ENCODE measurements around the gene SYNE4. TPM values are rescaled to one million over a fixed set of nuclear protein-coding genes. Genes with fewer than 3 reads are reported as not detected.

The SYNE4 gene
- total RNA-seq, 1 donor from 2014 or later, result 32.8 TPM

GRCh38 chr19:35978271-35978670 lies 30.3 kb downstream of the SYNE4 start:
- peaks cover 52% of the 10 kb centered on the region for H3K27me3 Mint-ChIP-seq

DNA sequence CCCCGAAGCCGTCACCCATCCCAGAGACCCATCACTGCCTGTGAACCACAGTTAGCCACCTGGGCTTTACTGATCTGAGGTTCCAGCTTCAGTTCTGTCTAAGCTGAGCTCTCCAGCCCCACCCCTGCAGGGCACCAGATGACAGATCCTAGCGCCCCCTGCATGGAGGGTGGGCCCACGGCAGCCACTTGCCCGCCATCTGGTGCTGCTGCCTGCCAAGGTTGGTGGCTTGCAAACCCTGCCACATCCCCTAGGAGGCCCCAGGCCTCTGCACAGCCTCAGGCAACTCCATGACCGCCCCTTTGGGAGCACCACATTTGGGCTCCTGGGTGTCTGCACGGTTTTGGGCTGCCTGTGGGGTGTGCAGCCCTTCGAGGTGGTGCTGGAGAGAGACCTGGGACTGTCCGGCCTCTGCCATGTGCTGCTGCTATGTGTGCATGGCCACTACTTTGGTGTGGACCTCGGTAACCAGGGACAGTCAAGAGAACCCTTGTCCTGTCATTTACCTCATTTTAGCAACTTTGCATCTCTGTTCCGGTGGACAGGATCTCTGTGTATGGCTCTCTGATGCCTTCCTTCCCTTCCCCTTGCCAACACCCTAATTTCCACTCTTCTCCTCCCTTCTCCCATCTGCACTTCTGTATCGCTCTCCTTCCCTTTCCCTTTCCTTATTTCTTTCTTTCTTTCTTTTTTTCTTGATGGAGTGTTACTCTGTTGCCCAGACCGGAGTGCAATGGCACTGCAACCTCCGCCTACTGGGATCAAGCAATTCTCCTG lies 31.0 kb downstream of the SYNE4 start:
- Mint-ChIP-seq H3K27me3 (peaks cover 45% of the 10 kb centered on the region), H3K4me1 (ENCODE audit: low read depth) (no peaks in the 10 kb centered on the region), H3K9me3 (ENCODE audit: low read depth) (no peaks in the 10 kb centered on the region), H3K27ac (no peak overlapping the region), H3K36me3 (ENCODE audit: insufficient read depth) (no peaks in the 10 kb centered on the region), H3K4me3 (ENCODE audit: low read depth) (no peak overlapping the region)
- DNase-seq (ENCODE audit: low spot score, unreplicated experiment), result no peak
- peak; percentile 40 for TF ChIP-seq CTCF (IDR thresholded peaks at IDR 0.05; ENCODE audit: unreplicated experiment)

More at GRCh38 chr19:35978271-35978670, 30.3 kb downstream of the SYNE4 start:
- Mint-ChIP-seq H3K36me3 (ENCODE audit: insufficient read depth) (no peaks in the 10 kb centered on the region), H3K27ac (no peak overlapping the region), H3K4me3 (ENCODE audit: low read depth) (no peak overlapping the region), H3K9me3 (ENCODE audit: low read depth) (no peaks in the 10 kb centered on the region), H3K4me1 (ENCODE audit: low read depth) (no peaks in the 10 kb centered on the region)
- no peak for TF ChIP-seq CTCF (IDR thresholded peaks at IDR 0.05; ENCODE audit: unreplicated experiment)
- no peak for DNase-seq (ENCODE audit: low spot score, unreplicated experiment)

GRCh38 chr19:35975608-35976214 lies 32.9 kb downstream of the SYNE4 start:
- Mint-ChIP-seq H3K4me3 (ENCODE audit: low read depth) (no peak overlapping the region), H3K27me3 (peaks cover 31% of the 10 kb centered on the region), H3K36me3 (ENCODE audit: insufficient read depth) (no peaks in the 10 kb centered on the region), H3K4me1 (ENCODE audit: low read depth) (no peaks in the 10 kb centered on the region), H3K27ac (no peak overlapping the region), H3K9me3 (ENCODE audit: low read depth) (no peaks in the 10 kb centered on the region)
- no peak for TF ChIP-seq CTCF (IDR thresholded peaks at IDR 0.05; ENCODE audit: unreplicated experiment)
- DNase-seq (ENCODE audit: low spot score, unreplicated experiment), result peak; percentile 31

- no peaks in the 10 kb centered on the region for H3K9me3 Mint-ChIP-seq (ENCODE audit: low read depth)
- no peak for TF ChIP-seq CTCF (IDR thresholded peaks at IDR 0.05; ENCODE audit: unreplicated experiment)
- DNase-seq (ENCODE audit: low spot score, unreplicated experiment), result no peak
- H3K27ac Mint-ChIP-seq, result no peak overlapping the region
- no peak overlapping the region for H3K4me3 Mint-ChIP-seq (ENCODE audit: low read depth)
- peaks cover 27% of the 10 kb centered on the region for H3K27me3 Mint-ChIP-seq
- H3K36me3 Mint-ChIP-seq (ENCODE audit: insufficient read depth), result no peaks in the 10 kb centered on the region
- H3K4me1 Mint-ChIP-seq (ENCODE audit: low read depth), result no peaks in the 10 kb centered on the region
Measured at GRCh38 chr19:35973487-35973886, 35.1 kb downstream of the SYNE4 start.

DNA sequence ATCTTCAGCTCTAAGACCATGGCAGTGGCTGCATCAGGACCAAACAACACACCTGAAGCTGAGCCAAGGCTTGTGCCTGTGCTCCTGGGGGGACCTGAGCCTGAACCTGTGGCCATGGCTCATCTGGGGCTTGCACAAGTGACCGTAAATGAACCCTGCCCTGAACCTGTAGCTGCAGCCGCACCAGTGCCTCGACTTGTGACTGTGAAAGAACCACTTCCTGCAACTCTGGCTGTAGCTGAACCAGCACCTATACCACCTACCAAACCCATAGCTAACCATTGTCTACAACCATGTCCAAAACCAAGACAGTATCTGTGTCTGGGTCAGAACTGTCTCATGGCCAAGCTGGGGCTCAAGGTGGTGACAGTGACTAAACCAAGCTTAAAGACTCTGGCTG lies 41.8 kb downstream of the SYNE4 start:
- no peak for TF ChIP-seq CTCF (IDR thresholded peaks at IDR 0.05; ENCODE audit: unreplicated experiment)
- no peak overlapping the region for H3K27ac Mint-ChIP-seq
- no peaks in the 10 kb centered on the region for H3K9me3 Mint-ChIP-seq (ENCODE audit: low read depth)
- H3K4me1 Mint-ChIP-seq (ENCODE audit: low read depth), result no peaks in the 10 kb centered on the region
- no peak overlapping the region for H3K4me3 Mint-ChIP-seq (ENCODE audit: low read depth)
- peaks cover 23% of the 10 kb centered on the region for H3K27me3 Mint-ChIP-seq
- no peaks in the 10 kb centered on the region for H3K36me3 Mint-ChIP-seq (ENCODE audit: insufficient read depth)
- no peak for DNase-seq (ENCODE audit: low spot score, unreplicated experiment)
